ENCODE data around the gene XPNPEP1. TPM values are rescaled to one million over a fixed set of nuclear protein-coding genes. Genes with fewer than 3 reads are reported as not detected.

XPNPEP1 gene
- total RNA-seq, 2 donors from 2014 or later: 77.6 to 104 TPM

GRCh38 chr10:109953766-109954165 is 30.5 kb upstream of the XPNPEP1 start:
- Histone ChIP-seq H3K9me3 (no peaks in the 10 kb centered on the region), H3K27ac (no peak overlapping the region), H3K36me3 (replicated peaks in 1 of 2; ENCODE audit: insufficient read depth in 1 of 2, low read depth in 2 of 2) (no peaks in the 10 kb centered on the region), H3K4me3 (no peak overlapping the region), H3K4me1 (peaks cover 23% of the 10 kb centered on the region), H3K27me3 (no peaks in the 10 kb centered on the region)
- no peak for DNase-seq
- ATAC-seq: no peak
- TF ChIP-seq POLR2A (IDR thresholded peaks at IDR 0.05) (no peak), CTCF (IDR thresholded peaks at IDR 0.05) (no peak)
- intact Hi-C loops (cut with DNase I): no loop called here
- 60 to 61% methylated on average over 2 of the region's 2 CpGs for WGBS, 2 donors

GRCh38 chr10:109952526-109952925 is 29.2 kb upstream of the XPNPEP1 start:
- peaks cover 11% of the 10 kb centered on the region for H3K4me1 ChIP-seq
- ATAC-seq (no peak), DNase-seq (no peak)
- no peaks in the 10 kb centered on the region for H3K9me3 ChIP-seq
- H3K27ac ChIP-seq: no peak overlapping the region
- TF ChIP-seq CTCF (IDR thresholded peaks at IDR 0.05) (no peak), POLR2A (IDR thresholded peaks at IDR 0.05) (no peak)
- H3K4me3 ChIP-seq: no peak overlapping the region
- H3K27me3 ChIP-seq: no peaks in the 10 kb centered on the region
- intact Hi-C loops (cut with DNase I): no loop called here
- no peaks in the 10 kb centered on the region for H3K36me3 ChIP-seq (replicated peaks in 1 of 2; ENCODE audit: insufficient read depth in 1 of 2, low read depth in 2 of 2)

GRCh38 chr10:109947111-109947920 is 24.0 kb upstream of the XPNPEP1 start:
- 53 to 66% methylated on average over 5 of the region's 5 CpGs for WGBS, 2 donors
- TF ChIP-seq POLR2A (IDR thresholded peaks at IDR 0.05): no peak
- no peak for TF ChIP-seq CTCF (IDR thresholded peaks at IDR 0.05)
- intact Hi-C loops (cut with DNase I): no loop called here
- no peaks in the 10 kb centered on the region for H3K36me3 ChIP-seq (replicated peaks in 1 of 2; ENCODE audit: insufficient read depth in 1 of 2, low read depth in 2 of 2)
- no peaks in the 10 kb centered on the region for H3K4me1 ChIP-seq
- no peak overlapping the region for H3K4me3 ChIP-seq
- DNase-seq (no peak), ATAC-seq (no peak)
- no peaks in the 10 kb centered on the region for H3K27me3 ChIP-seq
- H3K9me3 ChIP-seq: no peaks in the 10 kb centered on the region
- no peak overlapping the region for H3K27ac ChIP-seq

- H3K27ac ChIP-seq: no peak overlapping the region
- whole genome bisulfite sequencing, 2 donors: 80 to 86% methylated on average over 3 of the region's 3 CpGs
- intact Hi-C loops (cut with DNase I): no loop called here
- no peak for ATAC-seq
- H3K4me1 ChIP-seq: no peaks in the 10 kb centered on the region
- no peak for DNase-seq
- H3K9me3 ChIP-seq: no peaks in the 10 kb centered on the region
- no peak for TF ChIP-seq POLR2A (IDR thresholded peaks at IDR 0.05)
- TF ChIP-seq CTCF (IDR thresholded peaks at IDR 0.05): no peak
- no peaks in the 10 kb centered on the region for H3K27me3 ChIP-seq
- H3K4me3 ChIP-seq: no peak overlapping the region
- no peaks in the 10 kb centered on the region for H3K36me3 ChIP-seq (replicated peaks in 1 of 2; ENCODE audit: insufficient read depth in 1 of 2, low read depth in 2 of 2)
Observed at GRCh38 chr10:109946680-109947079, 23.4 kb upstream of the XPNPEP1 start.
